COR-L47 (cell line): Measurements from ENCODE around the gene MRTFA.

Source experiments
- DNase-seq: peaks from one replicate; lab custom pipeline; 2025; lab: John Stamatoyannopoulos, UW

MRTFA gene

DNA sequence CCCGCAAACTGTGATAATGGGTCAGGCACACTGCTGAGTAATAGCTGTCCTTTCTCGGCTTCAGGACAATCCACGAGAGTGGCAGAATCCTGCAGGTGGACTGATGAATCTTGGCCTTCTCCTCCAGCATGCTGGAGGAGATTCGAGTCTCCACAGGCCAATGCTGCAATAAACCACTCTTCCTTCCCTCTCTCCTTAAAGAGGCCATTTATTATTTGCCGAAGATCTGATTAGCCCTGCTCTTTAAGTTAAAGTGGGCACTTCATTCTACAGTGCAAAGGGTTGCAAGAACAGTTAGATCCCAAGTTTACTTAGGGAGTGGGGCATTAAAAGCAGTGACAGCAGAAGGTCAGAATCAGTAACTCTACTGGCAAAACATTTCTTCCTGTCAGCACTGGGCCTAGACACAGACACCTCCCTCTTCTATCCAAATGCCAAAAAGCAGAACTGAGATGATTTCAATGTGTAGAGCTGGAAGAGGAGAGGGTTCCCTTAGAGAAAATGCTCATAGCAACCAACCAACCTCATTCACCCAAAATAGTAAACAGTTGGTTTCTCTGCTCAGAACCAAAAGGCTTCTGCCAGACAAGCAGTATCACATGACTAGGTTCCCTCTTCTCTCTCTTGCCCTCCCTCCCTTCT, 144.4 kb downstream of the MRTFA start:
- no peak for DNase-seq

DNA sequence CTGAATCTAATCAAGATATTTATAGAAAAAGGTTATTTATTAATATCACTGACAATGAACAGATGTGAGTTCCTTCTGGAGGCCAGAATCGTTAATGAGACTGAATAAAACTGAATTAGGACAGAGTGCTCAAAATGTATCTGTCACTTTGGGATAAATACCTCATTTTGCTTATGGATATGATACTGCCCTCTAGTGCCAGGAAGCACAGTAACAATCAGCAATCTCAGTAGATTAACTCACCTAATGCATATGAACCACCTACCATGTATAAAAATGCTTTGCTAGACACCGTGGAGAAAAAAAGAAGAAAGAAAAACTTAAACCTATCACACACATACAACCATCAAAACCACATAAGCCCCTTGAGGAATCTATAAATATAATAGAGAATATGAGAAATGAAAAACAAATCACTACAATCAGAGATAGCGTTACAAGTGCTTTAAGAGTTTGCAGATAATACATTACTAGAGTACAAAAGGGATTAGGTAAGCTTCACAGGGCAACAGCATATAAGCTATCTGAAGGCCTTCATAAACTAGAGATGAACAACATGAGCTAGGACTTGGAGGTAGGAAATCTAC, 148.8 kb downstream of the MRTFA start:
- peak; percentile 16 for DNase-seq

DNA sequence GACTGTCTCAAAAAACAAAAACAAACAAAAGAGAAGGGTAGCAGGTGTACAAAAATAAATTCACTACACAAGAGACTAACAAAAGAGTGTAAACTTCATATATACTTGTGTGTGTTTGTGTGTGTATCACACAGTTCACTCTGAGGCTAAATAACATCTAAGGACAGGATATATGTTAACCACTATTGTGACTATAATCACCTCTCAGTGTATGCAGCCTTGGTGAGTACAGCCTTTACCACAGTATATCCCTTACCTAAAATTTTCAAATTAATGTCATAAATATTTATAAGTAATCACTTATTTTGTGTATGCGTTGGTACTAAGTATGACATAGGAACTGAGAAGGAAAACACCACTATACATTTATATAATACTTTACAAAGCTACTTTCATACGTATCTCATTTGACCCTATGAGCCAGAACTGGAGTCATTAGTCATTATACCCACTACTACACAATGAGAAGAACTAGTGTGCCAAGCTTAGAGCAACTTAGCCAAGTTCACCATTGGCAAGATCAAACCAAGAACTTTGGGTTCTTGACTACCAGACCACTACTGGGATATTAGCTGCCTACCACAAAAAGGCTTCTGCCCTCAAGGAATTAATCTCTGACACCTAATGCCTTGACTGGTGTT, 149.4 kb downstream of the MRTFA start:
- no peak for DNase-seq

DNA sequence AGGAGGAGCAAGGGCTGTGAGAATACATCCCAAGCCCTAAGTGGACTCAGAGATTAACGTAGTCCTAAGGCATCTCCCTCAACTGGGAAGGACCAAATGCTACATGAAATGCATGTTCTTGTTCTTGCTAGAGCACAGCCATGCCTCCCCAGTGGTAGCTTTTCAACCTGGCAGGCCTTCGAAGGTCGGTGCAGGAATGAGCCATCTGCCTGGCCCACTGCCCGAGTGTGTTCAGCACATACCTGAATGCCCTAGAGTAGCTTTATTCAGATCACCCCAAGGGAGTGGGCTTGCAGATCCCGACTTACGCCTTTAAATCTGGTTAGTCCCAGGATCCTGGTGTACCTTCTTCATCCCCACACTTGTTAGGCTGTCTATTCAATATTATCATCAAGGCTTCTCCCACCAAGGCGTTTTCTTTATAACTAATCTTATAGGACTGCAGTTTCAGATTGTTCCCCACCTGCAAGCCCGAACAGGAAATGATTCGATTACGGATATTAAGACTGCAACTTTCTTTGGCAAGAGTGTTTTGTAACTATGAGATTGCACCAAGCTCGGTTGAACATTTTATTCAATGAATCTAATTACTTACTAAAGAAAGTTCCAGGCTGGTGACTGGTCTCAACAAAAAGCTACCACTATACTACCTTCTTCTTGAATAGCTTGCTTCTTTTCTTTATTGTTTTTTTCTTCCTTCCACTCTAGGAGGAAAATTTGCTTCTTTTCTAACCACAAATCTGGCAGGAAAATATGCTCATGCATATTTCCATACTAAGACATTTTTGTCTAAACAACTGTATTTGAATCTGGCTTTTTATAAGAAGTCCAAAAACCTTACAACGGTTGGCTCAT, 150.5 kb downstream of the MRTFA start:
- DNase-seq, result no peak

DNA sequence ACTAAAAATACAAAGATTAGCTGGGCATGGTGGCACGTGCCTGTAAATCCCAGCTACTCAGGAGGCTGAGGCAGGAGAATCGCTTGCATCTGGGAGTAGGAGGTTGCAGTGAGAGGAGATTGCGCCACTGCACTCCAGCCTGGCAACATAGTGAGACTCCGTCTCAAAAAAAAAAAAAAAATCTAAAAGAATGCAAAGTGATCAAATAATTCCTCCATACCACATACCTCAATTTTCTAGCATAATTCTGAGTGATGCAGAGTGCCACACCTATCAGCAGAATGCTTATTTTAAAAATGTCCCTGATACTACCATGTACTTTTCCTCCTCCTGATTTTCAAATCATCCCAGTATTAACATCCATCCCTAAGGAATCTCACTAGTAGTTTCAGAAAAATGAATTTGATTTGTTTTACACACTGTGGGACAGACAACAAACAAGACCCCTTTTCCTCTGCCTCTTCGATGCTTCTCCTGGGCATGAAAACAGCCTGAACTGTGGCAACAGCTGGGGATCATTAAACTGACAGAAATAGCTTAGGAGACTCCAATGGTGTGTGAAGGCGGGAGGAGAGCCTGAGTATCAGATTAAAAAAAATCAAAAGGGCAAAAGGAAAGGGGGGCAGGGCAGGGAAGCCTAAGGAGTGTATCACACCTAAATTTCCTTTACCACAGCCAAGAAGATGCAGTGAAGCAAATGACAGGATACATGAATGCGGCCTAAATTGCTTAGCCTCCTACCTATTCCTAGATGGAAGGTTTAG, 151.4 kb downstream of the MRTFA start:
- DNase-seq, result no peak

DNA sequence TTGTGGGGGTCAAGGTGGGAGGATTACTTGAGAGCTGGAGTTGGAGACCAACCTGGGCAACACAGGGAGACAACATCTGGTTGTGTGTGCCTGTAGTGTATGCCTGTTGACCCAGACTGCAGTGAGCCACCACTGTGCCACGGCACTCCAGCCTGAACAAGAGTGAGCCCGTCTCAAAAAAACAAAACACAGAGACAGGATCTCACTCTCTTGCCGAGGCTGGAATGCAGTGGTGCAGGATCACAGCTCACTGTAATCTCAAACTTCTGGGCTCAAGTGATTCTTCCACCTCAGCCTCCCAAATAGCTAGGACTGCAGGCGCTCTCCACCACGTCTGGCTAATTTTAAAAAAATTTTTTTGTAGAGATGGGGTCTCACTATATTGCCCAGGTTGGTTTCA, 153.6 kb downstream of the MRTFA start:
- no peak for DNase-seq

GRCh38 chr22:40482391-40482790, 154.1 kb downstream of the MRTFA start:
- no peak for DNase-seq

- DNase-seq, result no peak
These were observed 155.5 kb downstream of the MRTFA start for GRCh38 chr22:40480996-40481395.

GRCh38 chr22:40479887-40480538, 156.5 kb downstream of the MRTFA start:
- no peak for DNase-seq

GRCh38 chr22:40479126-40479800, 157.3 kb downstream of the MRTFA start:
- DNase-seq, result no peak

DNA sequence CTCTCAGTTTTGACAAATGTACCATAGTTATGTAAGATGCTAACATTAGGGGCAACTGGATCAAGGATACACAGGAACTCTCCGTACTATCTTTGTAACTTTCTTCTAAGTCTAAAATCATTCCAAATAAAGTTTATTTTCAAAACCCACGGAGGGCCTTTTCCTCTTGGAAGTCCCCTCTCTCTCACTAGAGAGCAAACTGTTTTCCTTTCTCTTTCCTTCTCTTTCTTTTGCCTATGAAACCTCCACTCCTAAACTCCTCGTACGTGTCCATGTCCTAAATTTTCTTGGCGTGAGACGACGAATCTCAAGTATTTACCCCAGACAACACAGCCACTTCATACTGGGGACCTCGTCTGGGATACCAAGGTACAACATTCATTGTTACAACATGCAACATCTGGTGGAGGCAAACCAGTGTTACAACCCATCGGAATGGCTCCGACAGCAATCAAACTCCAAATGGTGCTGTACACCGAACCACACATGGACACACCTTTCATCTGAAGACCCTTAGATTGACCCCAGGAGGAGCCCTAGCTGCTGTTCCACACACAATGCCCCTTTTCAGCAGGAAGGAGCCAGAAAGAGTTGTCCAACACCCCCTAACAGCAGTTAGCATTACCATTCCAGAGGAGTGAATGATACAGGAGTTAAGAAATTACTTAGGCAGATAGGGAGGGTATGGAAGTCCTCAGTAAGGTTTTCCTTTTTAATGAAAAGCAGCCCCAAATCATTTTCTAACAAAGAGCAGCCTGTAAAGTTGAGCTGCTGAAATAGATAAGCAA, 158.0 kb downstream of the MRTFA start:
- DNase-seq, result no peak

DNA sequence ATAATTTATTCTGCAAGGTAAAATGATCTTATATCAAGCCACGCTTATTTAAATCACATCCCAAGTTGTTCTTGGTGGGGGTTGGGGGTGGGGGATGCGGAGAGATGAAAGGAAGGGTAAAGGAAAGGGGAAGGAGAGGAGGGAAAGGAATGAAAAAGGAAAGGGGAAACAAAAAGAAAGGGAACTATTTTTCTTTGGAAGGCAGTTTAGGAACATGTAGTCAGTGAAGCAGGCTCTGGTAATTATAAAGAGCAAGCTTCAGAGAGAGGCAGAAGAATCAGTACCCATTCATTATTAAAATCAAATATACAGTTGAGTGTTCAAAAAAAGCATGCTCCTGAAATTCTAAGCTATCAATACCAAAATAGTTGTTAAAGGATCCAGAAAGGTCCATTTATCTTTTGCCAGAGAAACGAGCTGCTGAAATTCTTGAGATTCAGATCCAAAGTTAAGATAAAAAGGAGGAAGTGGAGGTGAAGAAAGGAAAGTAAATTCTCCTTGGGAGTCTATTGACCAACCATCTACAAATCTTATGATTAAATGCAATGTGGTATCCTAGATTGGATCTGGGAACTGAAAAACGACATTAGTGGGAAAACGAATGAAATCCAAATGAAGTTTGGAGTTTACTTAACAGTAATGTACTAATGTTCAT, 158.7 kb downstream of the MRTFA start:
- DNase-seq, result no peak

GRCh38 chr22:40476341-40476740, 160.2 kb downstream of the MRTFA start:
- DNase-seq, result no peak

DNA sequence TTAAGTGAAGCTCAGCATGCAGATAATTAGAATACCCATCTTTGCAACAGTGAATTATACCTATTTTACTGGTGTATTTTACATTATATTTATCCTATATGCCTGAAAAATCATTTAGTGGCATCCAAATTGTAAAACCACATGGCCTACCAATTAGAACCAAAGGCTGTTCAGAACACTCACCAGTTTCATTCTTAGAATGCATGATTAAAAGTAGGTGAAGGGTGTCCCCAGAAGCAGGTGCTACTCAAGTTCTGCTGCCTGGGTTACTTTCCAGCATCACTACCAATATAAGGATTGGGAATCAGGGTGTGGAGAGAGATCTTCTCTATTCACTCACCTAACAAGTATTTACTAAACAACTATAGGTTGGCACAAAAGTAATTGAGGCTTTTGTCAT, 162.8 kb downstream of the MRTFA start:
- no peak for DNase-seq

DNA sequence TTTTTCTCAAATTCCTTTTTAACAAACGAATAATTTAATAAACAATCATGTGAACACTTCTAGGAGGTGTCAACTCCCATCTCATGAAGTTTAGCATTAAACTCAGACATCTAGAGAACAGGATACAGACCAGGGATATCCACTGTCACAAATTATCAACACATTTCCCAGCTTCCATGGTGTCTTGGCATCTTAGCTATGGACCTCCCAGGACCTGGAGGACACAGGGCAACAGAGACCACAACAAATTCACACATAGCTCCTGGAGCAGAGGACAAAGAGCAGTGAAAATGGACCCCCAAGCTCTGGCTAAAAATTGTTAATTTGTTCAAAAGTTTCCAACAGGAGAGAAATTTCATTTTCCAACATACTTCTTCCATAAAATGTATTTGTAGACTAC, 163.9 kb downstream of the MRTFA start:
- DNase-seq, result no peak

DNA sequence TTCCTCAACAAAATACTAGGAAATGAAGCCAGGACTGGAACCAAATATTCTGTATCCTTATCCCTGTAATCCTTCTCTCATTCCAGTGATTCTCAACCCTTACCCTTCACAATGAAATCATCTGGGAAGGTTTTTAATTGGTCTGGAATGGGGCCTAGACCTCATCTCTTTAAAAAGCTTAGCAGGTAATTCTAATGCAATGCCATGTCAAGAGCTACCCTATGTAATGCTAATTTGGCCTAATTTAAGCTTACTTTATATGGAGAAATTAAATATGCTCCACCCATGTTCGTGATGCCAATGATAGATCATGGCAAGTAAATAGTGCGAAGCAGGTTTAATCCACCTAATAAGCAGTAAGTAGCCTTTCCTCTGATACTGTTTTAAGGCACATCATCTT, 164.5 kb downstream of the MRTFA start:
- DNase-seq, result no peak

DNA sequence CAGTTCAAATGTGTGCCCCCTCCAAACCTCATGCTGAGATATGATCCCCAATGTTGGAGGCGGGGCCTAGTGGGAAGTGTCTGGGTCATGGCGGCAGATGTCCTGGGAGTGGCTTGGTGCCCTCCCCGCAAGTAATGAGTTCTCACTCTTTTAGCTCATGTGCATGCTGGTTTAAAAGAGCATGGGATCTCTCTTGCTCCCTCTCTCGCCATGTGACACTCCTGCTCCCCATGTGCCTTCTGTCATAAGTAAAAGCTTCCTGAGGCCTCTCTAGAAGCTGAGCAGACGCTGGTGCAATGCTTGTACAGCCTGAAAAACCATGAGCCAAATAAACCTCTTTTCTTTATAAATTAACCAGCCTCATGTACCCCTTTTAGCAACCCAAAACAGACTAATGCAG, 167.3 kb downstream of the MRTFA start:
- DNase-seq, result no peak

GRCh38 chr22:40468616-40469015, 167.9 kb downstream of the MRTFA start:
- DNase-seq, result no peak

- no peak for DNase-seq
These were observed 169.5 kb downstream of the MRTFA start for GRCh38 chr22:40466976-40467375.

DNA sequence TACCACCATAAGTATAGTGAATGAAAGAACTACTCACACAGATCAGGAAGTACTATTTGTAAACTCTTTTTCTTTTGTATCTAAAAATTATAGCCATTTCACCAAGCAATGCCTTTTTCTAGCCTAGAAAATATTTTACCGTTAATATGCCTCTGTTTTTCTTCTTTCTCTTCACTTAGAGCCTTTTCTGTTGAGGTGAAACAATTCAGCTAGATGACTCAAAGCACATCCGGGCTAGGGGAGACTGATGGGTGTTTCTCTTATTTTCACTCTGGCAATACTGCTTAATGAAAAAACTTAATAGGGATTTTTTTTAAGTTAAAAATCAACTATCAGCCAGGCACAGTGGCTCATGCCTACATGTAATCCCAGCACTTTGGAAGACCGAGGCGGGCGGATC, 172.8 kb downstream of the MRTFA start:
- DNase-seq, result no peak
